Ovary (tissue), 3 donors: ENCODE results near the gene ACER3.

Source experiments
- CTCF ChIP-seq, 3 donors: fragments of 450-650 bp in 2 of 3; fragments of 200-600 bp in 1 of 3; IDR thresholded peaks; one replicate each; pipeline versions ENCODE4 v1.5.1 to v1.8.0; 2016 to 2022; ENCODE audit warnings: antibody characterized with exemption in 3 of 3, mild to moderate bottlenecking in 1 of 3
- EP300 ChIP-seq: sonication (generic); formaldehyde crosslinking; IDR thresholded peaks from one replicate; pipeline ENCODE4 v1.6.1; 2017; ENCODE audit warnings: antibody characterized with exemption
- donor health status: DM: no; HTN: no; CAD: no.

- TF ChIP-seq EP300 (no peak), CTCF (IDR thresholded peaks at IDR 0.05) (no peak)
Measured at GRCh38 chr11:77035039-77035438, 174.3 kb downstream of the ACER3 start.
